Trophoblast cell (in vitro differentiated cells and primary cell): ENCODE measurements around the gene ZFYVE28.
A peak's percentile ranks its signal among the peaks of the same experiment; 100 is the strongest.

ENCODE experiments used
- DNase-seq, 2 donors: peaks; one replicate each; pipeline ENCODE4 v3.0.0-alpha.2; 2016
- H2AFZ ChIP-seq: 2 replicates; pipeline ENCODE4 v1.6.1; 2013; ENCODE audit warnings: low read length, moderate library complexity, mild to moderate bottlenecking; ENCODE audit not compliant: insufficient read depth, poor library complexity
- H2AK5ac ChIP-seq: 2 replicates; pipeline ENCODE4 v1.6.1; 2013; ENCODE audit warnings: mild to moderate bottlenecking, low read length
- H2BK120ac ChIP-seq: 2 replicates; pipeline ENCODE4 v1.6.1; 2013; ENCODE audit warnings: low read length, mild to moderate bottlenecking, moderate library complexity; ENCODE audit not compliant: insufficient read depth, poor library complexity
- H2BK12ac ChIP-seq: 2 replicates; pipeline ENCODE4 v1.6.1; 2013; ENCODE audit warnings: mild to moderate bottlenecking, low read length, moderate library complexity
- H2BK5ac ChIP-seq: 2 replicates; pipeline ENCODE4 v1.6.1; 2013; ENCODE audit warnings: low read length, low read depth, moderate library complexity, mild to moderate bottlenecking; ENCODE audit not compliant: poor library complexity
- H3K14ac ChIP-seq: 2 replicates; pipeline ENCODE4 v1.6.1; 2013; ENCODE audit warnings: mild to moderate bottlenecking, low read length
- H3K18ac ChIP-seq: 2 replicates; pipeline ENCODE4 v1.6.1; 2013; ENCODE audit warnings: mild to moderate bottlenecking, low read length
- H3K23ac ChIP-seq: 2 replicates; pipeline ENCODE4 v1.6.1; 2013; ENCODE audit warnings: low read length
- H3K27ac ChIP-seq: 2 replicates; pipeline ENCODE4 v1.5.1; 2013; ENCODE audit warnings: low read depth, mild to moderate bottlenecking, inconsistent platforms, low read length, moderate library complexity
- H3K27me3 ChIP-seq: 2 replicates; pipeline ENCODE4 v1.6.1; 2013; ENCODE audit warnings: inconsistent platforms, mild to moderate bottlenecking, low read length, moderate library complexity; ENCODE audit not compliant: insufficient read depth
- H3K36me3 ChIP-seq, 2 experiments: 1 replicate in 1 of 2; 2 replicates in 1 of 2; pipeline ENCODE4 v1.6.1; 2013; ENCODE audit warnings: low read length in 2 of 2, mild to moderate bottlenecking in 2 of 2, moderate library complexity in 1 of 2; ENCODE audit not compliant: insufficient read depth in 2 of 2, control insufficient read depth in 1 of 2
- H3K4ac ChIP-seq: 2 replicates; pipeline ENCODE4 v1.6.1; 2013; ENCODE audit warnings: low read depth, mild to moderate bottlenecking, low read length, moderate library complexity
- H3K4me1 ChIP-seq, 2 experiments: 1 replicate in 1 of 2; 2 replicates in 1 of 2; pipeline ENCODE4 v1.6.1; 2013; ENCODE audit warnings: low read length in 2 of 2, mild to moderate bottlenecking in 2 of 2, moderate library complexity in 1 of 2; ENCODE audit not compliant: insufficient read depth in 2 of 2, control insufficient read depth in 1 of 2
- H3K4me2 ChIP-seq: 2 replicates; pipeline ENCODE4 v1.6.1; 2013; ENCODE audit warnings: inconsistent platforms, mild to moderate bottlenecking, low read length, moderate library complexity
- H3K4me3 ChIP-seq: 2 replicates; pipeline ENCODE4 v1.5.1; 2013; ENCODE audit warnings: mild to moderate bottlenecking, low read depth, low read length, inconsistent platforms
- H3K79me1 ChIP-seq: one replicate; pipeline ENCODE4 v1.6.1; 2013; ENCODE audit warnings: low read length
- H3K79me2 ChIP-seq: 2 replicates; pipeline ENCODE4 v1.6.1; 2013; ENCODE audit warnings: low read length, mild to moderate bottlenecking; ENCODE audit not compliant: control insufficient read depth, insufficient read depth, poor library complexity
- H3K9ac ChIP-seq: 2 replicates; pipeline ENCODE4 v1.6.1; 2013; ENCODE audit warnings: mild to moderate bottlenecking, low read length
- H3K9me3 ChIP-seq: 2 replicates; pipeline ENCODE4 v1.6.1; 2013; ENCODE audit warnings: low read depth, mild to moderate bottlenecking, control low read depth, inconsistent platforms, low read length; ENCODE audit not compliant: insufficient read depth
- H4K12ac ChIP-seq: 2 replicates; pipeline ENCODE4 v1.6.1; 2013; ENCODE audit warnings: low read depth, mild to moderate bottlenecking, low read length, moderate library complexity
- H4K8ac ChIP-seq: 2 replicates; pipeline ENCODE4 v1.6.1; 2013; ENCODE audit warnings: low read depth, mild to moderate bottlenecking, low read length, moderate library complexity
- H4K91ac ChIP-seq: one replicate; pipeline ENCODE4 v1.6.1; 2013; ENCODE audit warnings: low read depth, mild to moderate bottlenecking, low read length, moderate library complexity
- WGBS: extraction: QIAGEN DNeasy Blood & Tissue Kit; methylation state at CpG from one replicate; pipeline ENCODE4 v1.1.7; 2013; ENCODE audit warnings: missing lambda C conversion rate; ENCODE audit not compliant: insufficient read length, insufficient coverage; ENCODE audit errors: extremely low coverage; 5-methylcytosine and 5-hydroxymethylcytosine counted together

ZFYVE28 gene

GRCh38 chr4:2359591-2360395, 58.7 kb downstream of the ZFYVE28 start:
- peaks cover 1% of the 10 kb centered on the region for H3K9me3 ChIP-seq
- no peak overlapping the region for H3K4ac ChIP-seq
- no peak overlapping the region for H3K4me2 ChIP-seq
- no peak overlapping the region for H2AFZ ChIP-seq
- H3K27me3 ChIP-seq: no peaks in the 10 kb centered on the region
- H3K18ac ChIP-seq: no peak overlapping the region
- no peak overlapping the region for H2BK12ac ChIP-seq
- WGBS: no CpG with 5 or more reads among the region's 24 CpGs
- H3K4me1 ChIP-seq: no peaks in the 10 kb centered on the region
- no peaks in the 10 kb centered on the region for H3K79me2 ChIP-seq
- H2AK5ac ChIP-seq: no peak overlapping the region
- no peak overlapping the region for H4K8ac ChIP-seq
- no peak overlapping the region for H3K14ac ChIP-seq
- no peak overlapping the region for H4K12ac ChIP-seq
- no peaks in the 10 kb centered on the region for H3K79me1 ChIP-seq
- H3K27ac ChIP-seq: no peak overlapping the region
- no peak overlapping the region for H2BK120ac ChIP-seq
- H2BK5ac ChIP-seq: no peak overlapping the region
- no peaks in the 10 kb centered on the region for H3K36me3 ChIP-seq
- H3K23ac ChIP-seq: no peak overlapping the region
- no peak for DNase-seq
- H3K4me3 ChIP-seq: no peak overlapping the region
- no peak overlapping the region for H4K91ac ChIP-seq
- no peak overlapping the region for H3K9ac ChIP-seq

GRCh38 chr4:2357821-2358745, 60.4 kb downstream of the ZFYVE28 start:
- H3K27me3 ChIP-seq: no peaks in the 10 kb centered on the region
- H4K91ac ChIP-seq: no peak overlapping the region
- DNase-seq: no peak
- H2BK5ac ChIP-seq: no peak overlapping the region
- H3K27ac ChIP-seq: no peak overlapping the region
- H4K12ac ChIP-seq: no peak overlapping the region
- no peak overlapping the region for H3K9ac ChIP-seq
- no peak overlapping the region for H2AK5ac ChIP-seq
- H3K18ac ChIP-seq: no peak overlapping the region
- H2AFZ ChIP-seq: no peak overlapping the region
- H2BK120ac ChIP-seq: no peak overlapping the region
- H3K14ac ChIP-seq: no peak overlapping the region
- H3K23ac ChIP-seq: no peak overlapping the region
- no peak overlapping the region for H3K4ac ChIP-seq
- no peak overlapping the region for H2BK12ac ChIP-seq
- no CpG with 5 or more reads among the region's 21 CpGs for WGBS
- no peak overlapping the region for H4K8ac ChIP-seq
- no peaks in the 10 kb centered on the region for H3K4me1 ChIP-seq
- no peaks in the 10 kb centered on the region for H3K79me2 ChIP-seq
- H3K36me3 ChIP-seq: no peaks in the 10 kb centered on the region
- peak overlapping the region; percentile 16 for H3K4me3 ChIP-seq
- H3K4me2 ChIP-seq: no peak overlapping the region
- H3K9me3 ChIP-seq: peaks cover 1% of the 10 kb centered on the region
- H3K79me1 ChIP-seq: no peaks in the 10 kb centered on the region

GRCh38 chr4:2356123-2357069, 62.0 kb downstream of the ZFYVE28 start:
- no CpG with 5 or more reads among the region's 25 CpGs for WGBS
- no peak overlapping the region for H3K4me2 ChIP-seq
- no peak for DNase-seq
- H3K27ac ChIP-seq: no peak overlapping the region
- H4K91ac ChIP-seq: no peak overlapping the region
- no peak overlapping the region for H3K14ac ChIP-seq
- H3K18ac ChIP-seq: no peak overlapping the region
- no peaks in the 10 kb centered on the region for H3K79me1 ChIP-seq
- H3K23ac ChIP-seq: no peak overlapping the region
- H2AK5ac ChIP-seq: no peak overlapping the region
- H3K4ac ChIP-seq: no peak overlapping the region
- peaks cover 1% of the 10 kb centered on the region for H3K9me3 ChIP-seq
- no peaks in the 10 kb centered on the region for H3K79me2 ChIP-seq
- no peak overlapping the region for H4K8ac ChIP-seq
- no peak overlapping the region for H3K4me3 ChIP-seq
- H4K12ac ChIP-seq: no peak overlapping the region
- H2BK5ac ChIP-seq: no peak overlapping the region
- no peaks in the 10 kb centered on the region for H3K36me3 ChIP-seq
- H3K9ac ChIP-seq: no peak overlapping the region
- no peaks in the 10 kb centered on the region for H3K4me1 ChIP-seq
- H2AFZ ChIP-seq: no peak overlapping the region
- H2BK12ac ChIP-seq: no peak overlapping the region
- H3K27me3 ChIP-seq: no peaks in the 10 kb centered on the region
- H2BK120ac ChIP-seq: no peak overlapping the region

- Histone ChIP-seq H3K4me3 (no peak overlapping the region), H4K12ac (no peak overlapping the region), H3K18ac (no peak overlapping the region), H2BK5ac (no peak overlapping the region), H2BK12ac (no peak overlapping the region), H4K91ac (no peak overlapping the region), H3K4me1 (no peaks in the 10 kb centered on the region), H2AK5ac (no peak overlapping the region), H3K4me2 (no peak overlapping the region), H2AFZ (no peak overlapping the region), H3K9me3 (peaks cover 1% of the 10 kb centered on the region), H3K79me2 (no peaks in the 10 kb centered on the region), H4K8ac (no peak overlapping the region), H3K14ac (no peak overlapping the region), H3K4ac (no peak overlapping the region), H3K27me3 (no peaks in the 10 kb centered on the region), H3K27ac (no peak overlapping the region), H3K79me1 (no peaks in the 10 kb centered on the region), H2BK120ac (no peak overlapping the region), H3K36me3 (no peaks in the 10 kb centered on the region), H3K23ac (no peak overlapping the region), H3K9ac (no peak overlapping the region)
- no CpG with 5 or more reads among the region's 9 CpGs for WGBS
- DNase-seq: no peak
These were observed 63.7 kb downstream of the ZFYVE28 start for GRCh38 chr4:2354760-2355159.
